Activated CD4-positive, alpha-beta T cell treated with anti-CD3 and anti-CD28 coated beads, Interleukin-2, amount 50 U/mL, for 4 hours (primary cell): Measurements from ENCODE around the gene FAXDC2.

Experiments used
- DNase-seq, 2 experiments: peaks; one replicate each; pipeline ENCODE4 v3.0.0-alpha.2; 2020

The FAXDC2 gene, protein sequence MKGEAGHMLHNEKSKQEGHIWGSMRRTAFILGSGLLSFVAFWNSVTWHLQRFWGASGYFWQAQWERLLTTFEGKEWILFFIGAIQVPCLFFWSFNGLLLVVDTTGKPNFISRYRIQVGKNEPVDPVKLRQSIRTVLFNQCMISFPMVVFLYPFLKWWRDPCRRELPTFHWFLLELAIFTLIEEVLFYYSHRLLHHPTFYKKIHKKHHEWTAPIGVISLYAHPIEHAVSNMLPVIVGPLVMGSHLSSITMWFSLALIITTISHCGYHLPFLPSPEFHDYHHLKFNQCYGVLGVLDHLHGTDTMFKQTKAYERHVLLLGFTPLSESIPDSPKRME

GRCh38 chr5:154850255-154851062 lies at the start of gene FAXDC2:
Gene FAXDC2 (minus strand): TSS chr5:154850603. CDS start chr5:154838178, 12,425 bp downstream.
- DNase-seq: no peak

GRCh38 chr5:154900066-154900465 lies 49.7 kb upstream of the FAXDC2 start:
- no peak for DNase-seq

GRCh38 chr5:154899151-154899816 lies 48.9 kb upstream of the FAXDC2 start:
- DNase-seq: no peak

- no peak for DNase-seq
These were observed 47.8 kb upstream of the FAXDC2 start for GRCh38 chr5:154898210-154898609.

- DNase-seq: no peak
These were observed 46.3 kb upstream of the FAXDC2 start for GRCh38 chr5:154896562-154897165.

DNA sequence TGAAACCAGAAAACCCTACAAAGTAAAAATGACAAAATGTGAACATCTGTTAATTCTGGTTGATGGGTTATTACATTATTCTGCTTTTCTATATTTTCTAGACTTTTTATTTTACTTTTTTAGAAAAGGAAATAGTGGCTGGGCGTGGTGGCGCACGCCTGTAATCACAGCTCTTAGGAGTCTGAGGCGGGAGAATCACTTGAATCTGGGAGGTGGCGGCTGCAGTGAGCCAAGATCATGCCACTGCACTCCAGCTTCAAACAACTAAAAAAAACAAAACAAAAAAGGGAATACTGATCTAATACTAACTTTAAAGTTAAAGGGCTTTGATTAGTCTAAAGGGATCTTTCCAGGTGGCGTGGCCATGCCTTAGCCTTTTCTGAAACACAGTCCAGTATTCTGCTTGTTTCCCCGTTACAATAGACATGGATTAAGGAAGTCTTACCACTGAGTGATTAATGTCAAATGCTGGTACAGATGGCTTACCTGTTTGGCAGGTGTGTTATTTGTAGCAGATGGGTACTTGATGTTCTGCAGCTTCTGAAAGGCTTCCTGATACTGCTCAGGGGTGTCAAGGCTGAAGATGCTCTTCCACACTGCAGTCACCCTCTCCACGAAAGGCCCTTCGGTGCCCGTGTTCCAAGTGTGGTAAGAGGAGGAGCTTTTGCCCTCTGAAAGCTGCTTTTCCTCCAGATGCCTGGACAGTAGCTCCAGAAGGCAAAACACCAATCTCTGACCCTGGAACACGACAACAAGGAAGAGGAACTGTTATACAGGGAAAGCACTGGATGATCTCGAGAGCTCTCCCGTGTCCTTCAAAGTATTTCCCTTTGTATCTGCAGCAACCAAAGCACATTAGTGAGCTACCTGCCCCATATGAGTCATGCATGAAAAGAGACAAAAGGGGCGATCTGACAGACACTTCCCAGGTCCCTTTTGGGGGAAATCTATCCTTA lies 45.5 kb upstream of the FAXDC2 start:
- no peak for DNase-seq

GRCh38 chr5:154893381-154893780 lies 43.0 kb upstream of the FAXDC2 start:
- DNase-seq: no peak

DNA sequence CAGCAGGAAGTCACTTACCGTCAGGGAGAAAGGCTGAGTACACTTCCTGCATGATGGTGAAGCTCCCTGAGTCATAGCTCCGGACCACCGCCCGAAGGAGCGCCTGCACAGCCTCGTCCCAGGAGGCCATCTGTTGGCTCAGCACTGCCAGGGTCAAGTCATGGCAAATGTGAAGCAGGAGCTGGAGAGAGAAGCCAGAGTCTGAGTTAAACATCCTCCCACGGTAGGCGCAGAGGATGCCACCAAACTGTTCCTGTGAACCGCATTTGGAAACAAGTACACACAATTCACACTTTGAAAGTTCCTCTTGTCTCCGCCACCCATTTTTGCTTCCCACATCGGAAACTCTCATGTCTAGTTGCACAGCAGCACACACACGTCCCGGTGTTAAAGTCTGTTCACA lies 42.0 kb upstream of the FAXDC2 start:
- DNase-seq: no peak

GRCh38 chr5:154885439-154885838 lies 35.0 kb upstream of the FAXDC2 start:
- no peak for DNase-seq

DNA sequence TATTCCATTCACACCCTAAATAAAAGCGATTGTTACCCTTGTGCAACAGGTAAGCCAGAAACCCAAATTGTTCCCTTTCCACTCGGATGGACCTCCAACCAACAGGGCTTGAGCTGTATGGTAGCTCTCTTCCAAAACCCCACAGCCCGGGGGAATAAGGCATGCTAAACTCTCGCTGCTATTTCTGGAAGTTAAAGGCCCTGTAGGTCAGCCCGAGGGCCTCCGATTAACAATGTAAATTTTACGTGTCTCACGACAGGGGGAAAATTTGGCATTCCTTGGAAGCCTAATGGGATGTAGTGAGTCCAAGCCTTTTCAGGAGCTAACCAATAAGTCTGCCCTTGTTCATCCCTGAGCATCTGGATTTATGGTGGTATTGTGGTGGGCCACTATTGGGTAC lies 34.0 kb upstream of the FAXDC2 start:
- DNase-seq: no peak

DNA sequence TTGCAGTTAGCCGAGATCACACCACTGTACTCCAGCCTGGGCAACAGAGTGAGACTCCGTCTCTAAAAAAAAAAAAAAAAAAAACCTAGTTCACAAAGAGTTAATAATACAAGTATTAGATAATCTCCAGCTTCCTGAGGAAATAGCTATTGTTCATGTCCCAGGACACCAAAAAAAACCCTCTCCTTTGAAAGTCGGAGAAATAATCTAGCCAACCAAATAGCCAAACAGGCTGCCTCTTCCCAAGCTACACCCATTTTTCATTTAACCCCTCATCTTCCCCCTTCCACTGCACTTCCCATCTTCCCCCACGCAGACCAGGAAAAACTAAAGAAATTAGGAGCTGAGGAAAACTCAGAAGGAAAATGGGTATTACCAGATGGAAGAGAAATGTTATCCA lies 31.6 kb upstream of the FAXDC2 start:
- no peak for DNase-seq

- no peak for DNase-seq
These were observed 28.4 kb upstream of the FAXDC2 start for GRCh38 chr5:154878642-154879335.

DNA sequence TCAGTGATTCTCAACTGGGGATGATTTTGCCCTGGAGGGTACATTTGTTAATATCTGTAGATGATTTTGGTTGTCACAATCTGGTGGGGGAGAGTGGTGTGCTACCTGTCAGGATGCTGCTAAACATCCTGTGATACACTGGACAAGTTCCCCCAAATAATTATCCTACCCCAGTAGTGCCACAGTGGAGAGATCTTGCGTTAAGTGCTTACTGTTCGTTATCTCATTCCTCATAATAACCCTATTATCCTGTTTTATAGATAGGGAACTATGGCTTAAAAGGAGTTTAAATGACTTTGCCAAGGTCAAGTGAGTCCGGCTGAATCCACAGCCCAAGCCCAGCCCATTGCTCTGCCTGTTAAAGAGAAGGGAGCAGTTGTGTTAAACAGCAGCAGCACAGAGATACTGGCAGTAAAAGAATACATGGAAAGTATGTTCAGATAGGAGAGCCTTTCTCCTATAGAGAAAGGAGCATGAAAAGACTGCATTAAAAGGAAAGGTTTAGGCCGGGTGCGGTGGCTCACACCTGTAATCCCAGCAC lies 23.5 kb upstream of the FAXDC2 start:
- DNase-seq: no peak

DNA sequence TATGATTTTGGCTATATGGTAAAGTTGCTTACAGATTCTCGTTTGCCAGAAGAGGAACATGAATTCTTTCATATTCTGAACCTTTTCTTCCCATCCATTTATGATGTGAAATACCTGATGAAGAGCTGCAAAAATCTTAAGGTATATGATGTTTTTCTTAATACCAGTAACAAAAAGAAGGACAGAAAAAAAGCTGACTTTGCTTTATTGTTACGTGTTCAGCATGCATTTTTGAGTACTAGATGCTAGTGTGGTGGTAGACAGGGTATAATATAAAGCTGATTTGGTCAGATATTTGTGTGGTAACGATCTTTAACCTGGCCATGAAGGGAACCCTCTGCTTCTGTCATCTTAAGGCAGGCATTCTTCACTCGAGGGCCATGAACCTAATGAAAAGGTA lies 21.3 kb upstream of the FAXDC2 start:
- no peak for DNase-seq

GRCh38 chr5:154868702-154869101 lies 18.3 kb upstream of the FAXDC2 start:
- DNase-seq: no peak

GRCh38 chr5:154866841-154867240 lies 16.4 kb upstream of the FAXDC2 start:
- DNase-seq: no peak

- no peak for DNase-seq
These were observed 15.2 kb upstream of the FAXDC2 start for GRCh38 chr5:154865466-154866184.

- no peak for DNase-seq
These were observed 13.1 kb upstream of the FAXDC2 start for GRCh38 chr5:154863291-154864080.

- no peak for DNase-seq
These were observed 12.4 kb upstream of the FAXDC2 start for GRCh38 chr5:154862766-154863165.

- no peak for DNase-seq
These were observed 11.5 kb upstream of the FAXDC2 start for GRCh38 chr5:154861946-154862345.
